HepG2 (cell line): ENCODE measurements around the gene TLN1. TPM values are rescaled to one million over a fixed set of nuclear protein-coding genes. Genes with fewer than 3 reads are reported as not detected.

Experiments used
- ATAC-seq: fragments of 200-7000 bp; cut with Tn5 transposase; 3 replicates; pipeline ENCODE4 v1.9.1; 2020; ENCODE audit warnings: mild to moderate bottlenecking, moderate library complexity
- BruUV-seq: library from RNA; stranded (reverse); fragments of 400-500 nt; replicated peaks from 2 replicates; lab custom pipeline; 2021; lab: Mats Ljungman, UMichigan
- CTCF ChIA-PET: fragments of 300-600 bp; formaldehyde crosslinking; extraction: SDS; loops from one replicate; lab custom pipeline; 2021; ENCODE audit warnings: low total read pairs, inconsistent platforms, low intra/inter-chr PET ratio; lab: Yijun Ruan, JAX
- POLR2A ChIA-PET: fragments of 350-600 bp; sonication (Branson Sonifier 250); formaldehyde crosslinking; loops from one replicate; lab custom pipeline; 2020; ENCODE audit warnings: antibody characterized with exemption, inconsistent platforms; lab: Yijun Ruan, JAX
- DNase-seq: peaks from one replicate; pipeline ENCODE4 v3.0.0-alpha.2; 2015; ENCODE audit warnings: low spot score
- FAIRE-seq: peaks from 3 replicates; lab custom pipeline; 2011; peaks lifted over from hg19 to GRCh38; lab: Jason Lieb, UNC
- H2AFZ ChIP-seq: one replicate; pipeline ENCODE4 v1.6.1; 2011; ENCODE audit warnings: low read length, inconsistent platforms
- H3K27ac ChIP-seq: fragments of 300-600 bp; 3 replicates; pipeline ENCODE4 v1.8.0; 2011; ENCODE audit warnings: mixed run types, mild to moderate bottlenecking, mixed read lengths, low read length, inconsistent platforms; ENCODE audit not compliant: insufficient read depth; ENCODE audit errors: extremely low read length
- H3K27me3 ChIP-seq, 2 experiments: fragments of 200-600 bp in 1 of 2; 2 replicates in 1 of 2; 3 replicates in 1 of 2; pipeline versions ENCODE4 v1.6.0 to v1.8.0; 2011; ENCODE audit warnings: low read length in 2 of 2, mild to moderate bottlenecking in 2 of 2, moderate library complexity in 2 of 2, inconsistent platforms in 1 of 2; ENCODE audit not compliant: insufficient read depth in 2 of 2, control insufficient read depth in 1 of 2
- H3K36me3 ChIP-seq, 2 experiments: fragments of 200-600 bp in 1 of 2; replicated peaks in 1 of 2; 2 replicates in 1 of 2; 3 replicates in 1 of 2; pipeline versions ENCODE4 v1.5.1 to v1.8.0; 2011; ENCODE audit warnings: low read length in 2 of 2, inconsistent platforms in 1 of 2; ENCODE audit not compliant: insufficient read depth in 2 of 2, control insufficient read depth in 1 of 2
- H3K4me1 ChIP-seq: 2 replicates; pipeline ENCODE4 v1.5.1; 2012; ENCODE audit warnings: low read length, inconsistent platforms; ENCODE audit not compliant: insufficient read depth
- H3K4me2 ChIP-seq: 2 replicates; pipeline ENCODE4 v1.6.0; 2011; ENCODE audit warnings: low read depth, low read length, inconsistent platforms
- H3K4me3 ChIP-seq, 3 experiments: fragments of 200-600 bp in 1 of 3; sonication (generic), shearing (Covaris generic) in 1 of 3; replicated peaks in 1 of 3; 2 replicates each; pipeline ENCODE4 v1.5.1; 2011 to 2016; ENCODE audit warnings: low read length in 3 of 3, inconsistent platforms in 2 of 3, low read depth in 2 of 3, mild to moderate bottlenecking in 2 of 3, control low read depth in 1 of 3, mixed read lengths in 1 of 3; ENCODE audit not compliant: insufficient read depth in 1 of 3
- H3K79me2 ChIP-seq: one replicate; pipeline ENCODE4 v1.6.1; 2011; ENCODE audit warnings: low read length, inconsistent platforms; ENCODE audit not compliant: insufficient read depth
- H3K9ac ChIP-seq: 2 replicates; pipeline ENCODE4 v1.6.0; 2011; ENCODE audit warnings: mild to moderate bottlenecking, low read depth, low read length, inconsistent platforms; ENCODE audit not compliant: insufficient read depth
- H3K9me3 ChIP-seq: 2 replicates; pipeline ENCODE4 v1.5.1; 2012; ENCODE audit warnings: mild to moderate bottlenecking, low read length
- H4K20me1 ChIP-seq: 2 replicates; pipeline ENCODE4 v1.6.0; 2011; ENCODE audit warnings: inconsistent platforms, mild to moderate bottlenecking, low read length, moderate library complexity; ENCODE audit not compliant: insufficient read depth
- ARHGAP35 ChIP-seq: sonication (generic); formaldehyde crosslinking; IDR thresholded peaks from 2 replicates; pipeline ENCODE4 v1.9.0; 2022; ENCODE audit warnings: mild to moderate bottlenecking, inconsistent platforms, moderate library complexity, missing genetic modification reagents, borderline replicate concordance
- DDIT3 ChIP-seq: sonication (generic); formaldehyde crosslinking; IDR thresholded peaks from 2 replicates; pipeline ENCODE4 v1.4.0; 2020; ENCODE audit warnings: mild to moderate bottlenecking, missing genetic modification reagents
- JARID2 ChIP-seq: sonication (generic); formaldehyde crosslinking; IDR thresholded peaks from 2 replicates; pipeline ENCODE4 v1.8.1; 2023; ENCODE audit warnings: missing genetic modification reagents, inconsistent platforms; ENCODE audit not compliant: insufficient replicate concordance
- KLF16 ChIP-seq, 2 experiments: sonication (generic) in 1 of 2; formaldehyde crosslinking in 1 of 2; IDR thresholded peaks; 2 replicates each; pipeline versions ENCODE4 v1.6.1 to v1.8.0; 2016 to 2023; ENCODE audit warnings: missing genetic modification reagents in 2 of 2, missing compliant biosample characterization in 1 of 2
- MED1 ChIP-seq: sonication (generic); formaldehyde crosslinking; IDR thresholded peaks from 2 replicates; pipeline ENCODE4 v1.4.0; 2020; ENCODE audit warnings: missing genetic modification reagents
- RFXANK ChIP-seq: IDR thresholded peaks from 2 replicates; pipeline ENCODE4 v1.6.1; 2016
- SATB2 ChIP-seq: sonication (generic); formaldehyde crosslinking; IDR thresholded peaks from 2 replicates; pipeline ENCODE4 v1.5.0; 2020; ENCODE audit warnings: missing genetic modification reagents
- SUZ12 ChIP-seq: fragments of 150-350 bp; IDR thresholded peaks from 2 replicates; pipeline ENCODE4 v1.6.1; 2014; ENCODE audit warnings: low read depth, low read length
- USF2 ChIP-seq, 2 experiments: sonication (generic) in 1 of 2; formaldehyde crosslinking in 1 of 2; IDR thresholded peaks; 2 replicates each; pipeline versions ENCODE4 v1.5.1 to v1.6.1; 2011 to 2020; ENCODE audit warnings: borderline replicate concordance in 1 of 2, low read depth in 1 of 2, low read length in 1 of 2, mild to moderate bottlenecking in 1 of 2, missing genetic modification reagents in 1 of 2, moderate library complexity in 1 of 2
- ZBTB40 ChIP-seq, 2 experiments: fragments of 450-650 bp in 1 of 2; sonication (generic) in 1 of 2; formaldehyde crosslinking in 1 of 2; IDR thresholded peaks; 2 replicates each; pipeline versions ENCODE4 v1.6.1 to v1.8.0; 2016 to 2022; ENCODE audit warnings: antibody characterized with exemption in 1 of 2, mild to moderate bottlenecking in 1 of 2, missing genetic modification reagents in 1 of 2
- ZKSCAN8 ChIP-seq: IDR thresholded peaks from 2 replicates; pipeline ENCODE4 v1.6.1; 2016; ENCODE audit warnings: borderline replicate concordance, missing genetic modification reagents, missing compliant biosample characterization
- ZMYM3 ChIP-seq: sonication (generic); formaldehyde crosslinking; IDR thresholded peaks from 2 replicates; pipeline ENCODE4 v1.5.1; 2020; ENCODE audit warnings: mild to moderate bottlenecking, missing genetic modification reagents
- ZNF782 ChIP-seq: sonication (generic); formaldehyde crosslinking; IDR thresholded peaks from 2 replicates; pipeline ENCODE4 v1.4.0; 2020; ENCODE audit warnings: missing genetic modification reagents, mild to moderate bottlenecking, borderline replicate concordance
- WGBS: methylation state at CpG from one replicate; pipeline ENCODE4 v1.1.6; 2017; ENCODE audit warnings: low lambda C conversion rate; 5-methylcytosine and 5-hydroxymethylcytosine counted together
- in situ Hi-C: cut with HindIII; loops from 2 replicates; pipeline ENCODE4 v1.10.0; 2017; ENCODE audit warnings: low pct_unique_long_range_greater_than_20kb; ENCODE audit not compliant: extremely low pct_ligation_motif_present
- intact Hi-C: fragments of 100-400 bp; cut with micrococcal nuclease; formaldehyde crosslinking; loops from one replicate; pipeline ENCODE4 v1.10.0; 2022; ENCODE audit not compliant: unreplicated experiment
- polyA plus RNA-seq, 8 experiments: library from polyadenylated mRNA; depleted of rRNA in 3 of 8; stranded (reverse) in 7 of 8; unstranded in 1 of 8; fragments of >200 nt; fragmentation: Illumina TruSeq in 4 of 8; extraction: Trizol in 4 of 8; gene quantifications; 2 replicates each; pipeline versions ENCODE4 v1.2.1 to v1.2.3, GENCODE V29; 2011 to 2016; ENCODE audit warnings: low read depth in 4 of 8, missing spikeins in 1 of 8, mixed read lengths in 1 of 8; ENCODE audit not compliant: insufficient read depth in 1 of 8
- total RNA-seq, 5 experiments: library from RNA; depleted of rRNA; stranded (reverse); fragments of >200 nt; fragmentation: Illumina TruSeq; extraction: Trizol; gene quantifications; 2 replicates each; pipeline ENCODE4 v1.2.3, GENCODE V29; 2016; ENCODE audit warnings: low read depth in 1 of 5

The TLN1 gene
- total and polyA plus RNA-seq, 2 of the 13 experiments (the other 11 are each of a cell fraction or from before 2014, with no cell fraction given) = 35.2 to 51.8 TPM

DNA sequence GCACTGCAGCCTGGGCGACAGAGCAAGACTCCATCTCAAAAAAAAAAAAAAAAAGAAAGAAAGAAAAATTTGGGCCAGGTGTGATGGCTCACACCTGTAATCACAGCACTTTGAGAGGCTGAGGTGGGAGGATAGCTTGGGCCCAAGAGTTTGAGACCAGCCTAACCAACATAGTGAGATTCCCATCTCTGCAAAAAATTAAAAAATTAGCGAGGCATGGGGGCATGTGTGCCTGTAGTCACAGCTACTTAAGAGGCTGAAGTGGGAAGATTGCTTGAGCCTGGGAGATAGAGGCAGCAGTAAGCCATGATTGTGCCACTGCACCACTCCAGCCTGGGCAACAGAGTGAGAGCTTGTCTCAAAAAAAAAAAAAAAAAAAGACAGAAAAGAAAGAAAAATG is 78.4 kb downstream of the TLN1 start:
- Histone ChIP-seq H2AFZ (no peak overlapping the region), H3K27me3 (peaks cover 2 to 12% of the 10 kb centered on the region in 2 experiments; a peak in 4 of 5 replicates), H3K4me1 (peaks cover 74% of the 10 kb centered on the region), H3K27ac (no peak overlapping the region), H4K20me1 (no peaks in the 10 kb centered on the region), H3K9ac (no peak overlapping the region), H3K4me3 (no peak overlapping the region), H3K4me2 (no peak overlapping the region), H3K36me3 (no peaks in the 10 kb centered on the region), H3K79me2 (no peaks in the 10 kb centered on the region), H3K9me3 (no peaks in the 10 kb centered on the region)
- in situ Hi-C loops (loop anchor here (10.0 kb wide), 1 partner anchor 539 kb away; the partner anchor contains the start of gene ATOSB), intact Hi-C loops (no loop called here)
- 39% methylated on average over 2 of the region's 2 CpGs for WGBS
- CTCF ChIA-PET = no interaction called here
- no TSS peak for BruUV-seq
- POLR2A ChIA-PET = interaction anchor here (6.1 kb wide), 1 partner anchor 6 kb away, joined by 41 read pairs; no protein-coding TSS in a partner anchor
- DNase-seq = no peak
- no peak for FAIRE-seq
- ATAC-seq = no peak
- TF ChIP-seq ZBTB40 (IDR thresholded peaks at IDR 0.05) (no peak), ZBTB40 (CRISPR knock-in tag; IDR thresholded peaks at IDR 0.05) (no peak), ZMYM3 (CRISPR knock-in tag) (no peak), ARHGAP35 (no peak), SATB2 (CRISPR knock-in tag) (no peak), ZKSCAN8 (no peak), SUZ12 (no peak), ZNF782 (CRISPR knock-in tag) (no peak), MED1 (CRISPR knock-in tag) (no peak), DDIT3 (CRISPR knock-in tag) (no peak), RFXANK (CRISPR knock-in tag) (no peak), KLF16 (CRISPR knock-in tag; IDR thresholded peaks at IDR 0.05) (no peak), JARID2 (CRISPR knock-in tag) (no peak), USF2 (IDR thresholded peaks at IDR 0.05; ENCODE audit: low read depth, low read length) (no peak), USF2 (CRISPR knock-in tag; IDR thresholded peaks at IDR 0.05; ENCODE audit: borderline replicate concordance) (no peak)
